ENCODE data around the gene RARG.

The RARG gene

DNA sequence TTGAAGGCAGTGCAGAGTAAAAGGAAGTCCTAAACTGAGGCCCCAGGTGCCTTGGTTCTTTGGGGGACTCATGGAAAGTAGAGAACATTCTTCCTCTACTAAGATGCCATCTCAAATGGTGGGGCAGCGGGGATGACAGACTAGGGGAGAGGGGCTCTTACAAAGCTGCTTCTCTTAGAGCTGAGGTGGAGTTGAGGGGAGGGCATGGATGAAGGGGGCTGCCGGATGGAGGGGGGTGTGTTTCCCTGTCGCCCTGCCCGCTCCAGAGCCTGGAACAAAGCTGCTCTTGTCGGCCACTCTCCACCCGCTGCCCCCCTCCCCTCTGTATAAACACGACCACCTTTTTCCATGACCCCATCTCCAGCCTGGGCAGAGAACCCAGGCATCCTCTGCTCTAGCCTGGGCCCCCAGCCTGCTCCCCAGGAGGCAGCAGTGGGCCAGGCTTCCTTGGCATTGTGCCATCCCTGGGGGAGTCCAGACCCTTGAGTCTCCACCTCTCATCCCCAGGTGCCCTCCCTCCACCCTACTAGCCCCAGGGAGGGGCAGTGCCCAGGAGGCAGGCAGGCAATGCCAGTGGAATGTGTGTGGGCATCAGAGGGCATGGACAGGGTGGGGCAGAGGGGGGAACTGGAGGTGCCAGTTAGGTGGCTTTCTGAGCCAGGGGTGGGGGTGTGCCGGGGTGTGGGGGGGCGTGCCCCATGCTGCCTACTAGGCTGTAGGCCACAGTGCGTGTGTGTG, 1.7 kb downstream of the RARG start:
- DNase-seq (ENCODE audit: low read depth in 1 of 2, low spot score in 1 of 2), result no peak
- Histone ChIP-seq H3K27ac (replicated peaks) (no peak overlapping the region), H3K27me3 (ENCODE audit: insufficient read depth, poor library complexity, severe bottlenecking) (peaks cover 15% of the 10 kb centered on the region), H3K4me3 (replicated peaks; ENCODE audit: insufficient read depth, low read length) (no peak overlapping the region)
- no peak for TF ChIP-seq POLR2AphosphoS5 (IDR thresholded peaks at IDR 0.05; ENCODE audit: low read depth)
- no peak for TF ChIP-seq GABPA (IDR thresholded peaks at IDR 0.05; ENCODE audit: low read depth)
- TF ChIP-seq CTCF (IDR thresholded peaks at IDR 0.05; ENCODE audit: insufficient read depth, low read length), result no peak
- no peak for TF ChIP-seq REST (IDR thresholded peaks at IDR 0.05; ENCODE audit: insufficient replicate concordance, low read depth)
- TF ChIP-seq SPI1 (IDR thresholded peaks at IDR 0.05; ENCODE audit: borderline replicate concordance, low read depth), result no peak

GRCh38 chr12:53229454-53229853, 2.6 kb downstream of the RARG start:
- TF ChIP-seq SPI1 (IDR thresholded peaks at IDR 0.05; ENCODE audit: borderline replicate concordance, low read depth) (no peak), CTCF (IDR thresholded peaks at IDR 0.05; ENCODE audit: insufficient read depth, low read length) (no peak), REST (IDR thresholded peaks at IDR 0.05; ENCODE audit: insufficient replicate concordance, low read depth) (no peak), POLR2AphosphoS5 (IDR thresholded peaks at IDR 0.05; ENCODE audit: low read depth) (no peak), GABPA (IDR thresholded peaks at IDR 0.05; ENCODE audit: low read depth) (no peak)
- Histone ChIP-seq H3K27me3 (ENCODE audit: insufficient read depth, poor library complexity, severe bottlenecking) (peaks cover 15% of the 10 kb centered on the region), H3K4me3 (replicated peaks; ENCODE audit: insufficient read depth, low read length) (no peak overlapping the region), H3K27ac (replicated peaks) (no peak overlapping the region)
- DNase-seq (ENCODE audit: low read depth in 1 of 2, low spot score in 1 of 2), result no peak

- H3K27ac ChIP-seq (replicated peaks), result no peak overlapping the region
- H3K27me3 ChIP-seq (ENCODE audit: insufficient read depth, poor library complexity, severe bottlenecking), result peaks cover 12% of the 10 kb centered on the region
- TF ChIP-seq POLR2AphosphoS5 (IDR thresholded peaks at IDR 0.05; ENCODE audit: low read depth) (no peak), REST (IDR thresholded peaks at IDR 0.05; ENCODE audit: insufficient replicate concordance, low read depth) (no peak), CTCF (IDR thresholded peaks at IDR 0.05; ENCODE audit: insufficient read depth, low read length) (no peak), SPI1 (IDR thresholded peaks at IDR 0.05; ENCODE audit: borderline replicate concordance, low read depth) (no peak), GABPA (IDR thresholded peaks at IDR 0.05; ENCODE audit: low read depth) (no peak)
- no peak for DNase-seq (ENCODE audit: low read depth in 1 of 2, low spot score in 1 of 2)
- no peak overlapping the region for H3K4me3 ChIP-seq (replicated peaks; ENCODE audit: insufficient read depth, low read length)
Measured at GRCh38 chr12:53227836-53228235, 4.2 kb downstream of the RARG start.
